ENCODE data around the gene EFCAB14. TPM values are rescaled to one million over a fixed set of nuclear protein-coding genes. Genes with fewer than 3 reads are reported as not detected.
A peak's percentile ranks its signal among the peaks of the same experiment; 100 is the strongest.

EFCAB14 gene
- total RNA-seq, 1 donor from 2014 or later, result 67.3 TPM

DNA sequence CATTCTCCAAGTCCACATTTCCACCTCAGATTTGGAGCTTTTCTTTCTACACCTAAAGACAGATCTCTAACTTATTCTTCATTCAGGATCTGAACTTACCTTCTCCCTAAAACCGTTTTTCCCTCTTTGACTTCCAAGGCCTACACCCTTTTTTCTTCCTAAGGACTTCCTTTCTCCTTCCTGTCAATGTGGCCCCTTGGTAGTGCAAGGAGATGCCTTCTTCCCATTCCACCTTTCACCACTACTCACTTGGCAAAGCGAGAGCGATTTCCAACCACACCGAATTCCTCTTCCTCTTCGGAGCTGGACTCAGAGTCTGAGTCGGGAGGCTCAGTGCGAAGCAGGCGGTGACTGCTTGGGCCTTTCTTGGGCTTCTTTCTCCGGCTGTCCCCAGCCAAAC is 1.3 kb downstream of the EFCAB14 start:
- Histone ChIP-seq H3K36me3 (peaks cover 0 to 14% of the 10 kb centered on the region in 2 donors), H3K9me3 (no peaks in the 10 kb centered on the region), H3K27me3 (no peaks in the 10 kb centered on the region), H3K4me3 (peak overlapping the region; percentile 92 to 98), H3K27ac (peak overlapping the region; percentile 78), H3K4me1 (peaks cover 41% of the 10 kb centered on the region)
- DNase-seq (ENCODE audit: extremely low spot score in 2 of 2), result no peak
- intact Hi-C loops (cut with DNase I), result no loop called here
- TF ChIP-seq CTCF (IDR thresholded peaks at IDR 0.05) (no peak), POLR2AphosphoS5 (IDR thresholded peaks at IDR 0.05; ENCODE audit: insufficient read depth in 1 of 2, low read depth in 1 of 2) (no peak), POLR2A (IDR thresholded peaks at IDR 0.05) (no peak)

DNA sequence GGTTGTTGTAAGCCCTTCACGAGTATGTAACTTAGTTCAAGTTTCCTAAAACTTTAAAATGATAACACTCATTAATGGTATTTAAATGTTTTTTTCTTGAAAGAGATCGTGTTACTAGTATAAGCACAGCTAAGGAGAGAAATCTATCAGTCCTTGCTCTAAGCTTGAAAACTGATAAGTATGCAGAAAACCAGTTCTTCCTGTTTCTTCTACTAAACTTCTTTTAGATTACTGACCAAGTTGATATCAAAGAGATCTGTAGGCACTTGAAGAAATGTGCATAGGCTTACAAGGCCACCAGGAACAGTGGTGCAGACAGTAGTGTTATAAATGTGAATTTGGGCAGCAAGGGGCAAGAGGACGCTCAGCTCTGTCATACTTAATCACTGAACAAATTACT is 3.9 kb downstream of the EFCAB14 start:
- TF ChIP-seq CTCF (IDR thresholded peaks at IDR 0.05), result no peak
- no peak for TF ChIP-seq POLR2AphosphoS5 (IDR thresholded peaks at IDR 0.05; ENCODE audit: insufficient read depth in 1 of 2, low read depth in 1 of 2)
- no peak for TF ChIP-seq POLR2A (IDR thresholded peaks at IDR 0.05)
- no peak for DNase-seq (ENCODE audit: extremely low spot score in 2 of 2)
- Histone ChIP-seq H3K36me3 (peaks cover 0 to 14% of the 10 kb centered on the region in 2 donors), H3K9me3 (no peaks in the 10 kb centered on the region), H3K27me3 (no peaks in the 10 kb centered on the region), H3K4me1 (peaks cover 41% of the 10 kb centered on the region), H3K27ac (no peak overlapping the region), H3K4me3 (no peak overlapping the region)
- intact Hi-C loops (cut with DNase I), result no loop called here

DNA sequence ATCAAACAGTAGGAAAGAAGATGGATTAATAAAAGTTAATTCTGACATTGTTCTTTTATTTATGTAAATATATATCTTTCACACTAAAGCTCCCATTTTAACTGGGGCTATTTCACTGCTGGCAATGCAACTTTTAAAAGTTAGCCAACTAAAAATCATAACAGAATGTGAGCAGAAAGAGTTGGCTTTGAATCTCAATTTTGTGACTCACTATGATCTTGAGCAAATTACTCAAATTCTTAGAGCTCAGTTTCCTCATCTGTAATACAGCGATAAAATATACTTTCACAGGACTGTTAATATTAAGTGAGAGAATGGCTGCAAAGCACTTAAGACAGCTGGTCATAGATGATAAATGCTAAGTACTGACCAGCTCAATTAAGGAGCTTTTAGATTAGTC is 10.8 kb downstream of the EFCAB14 start:
- Histone ChIP-seq H3K4me1 (no peaks in the 10 kb centered on the region), H3K27ac (no peak overlapping the region), H3K27me3 (no peaks in the 10 kb centered on the region), H3K9me3 (no peaks in the 10 kb centered on the region), H3K4me3 (no peak overlapping the region), H3K36me3 (peaks cover 7 to 48% of the 10 kb centered on the region in 2 donors)
- TF ChIP-seq POLR2A (IDR thresholded peaks at IDR 0.05) (no peak), POLR2AphosphoS5 (IDR thresholded peaks at IDR 0.05; ENCODE audit: insufficient read depth in 1 of 2, low read depth in 1 of 2) (no peak), CTCF (IDR thresholded peaks at IDR 0.05) (no peak)
- DNase-seq (ENCODE audit: extremely low spot score in 2 of 2), result no peak
- intact Hi-C loops (cut with DNase I), result no loop called here

- TF ChIP-seq POLR2A (IDR thresholded peaks at IDR 0.05), result no peak
- Histone ChIP-seq H3K9me3 (no peaks in the 10 kb centered on the region), H3K36me3 (peaks cover 7 to 57% of the 10 kb centered on the region in 2 donors), H3K4me1 (peaks cover 7% of the 10 kb centered on the region), H3K27ac (no peak overlapping the region), H3K27me3 (no peaks in the 10 kb centered on the region), H3K4me3 (no peak overlapping the region)
- intact Hi-C loops (cut with DNase I), result no loop called here
- no peak for DNase-seq (ENCODE audit: extremely low spot score in 2 of 2)
Measured at GRCh38 chr1:46705408-46705807, 13.5 kb downstream of the EFCAB14 start.

GRCh38 chr1:46703927-46704641 is 14.8 kb downstream of the EFCAB14 start:
- peaks cover 7% of the 10 kb centered on the region for H3K4me1 ChIP-seq
- TF ChIP-seq CTCF (IDR thresholded peaks at IDR 0.05), result no peak
- no peak for TF ChIP-seq POLR2A (IDR thresholded peaks at IDR 0.05)
- H3K9me3 ChIP-seq, result no peaks in the 10 kb centered on the region
- peaks cover 7 to 57% of the 10 kb centered on the region in 2 donors for H3K36me3 ChIP-seq
- intact Hi-C loops (cut with DNase I), result no loop called here
- H3K27ac ChIP-seq, result no peak overlapping the region
- H3K4me3 ChIP-seq, result no peak overlapping the region
- H3K27me3 ChIP-seq, result no peaks in the 10 kb centered on the region
- DNase-seq (ENCODE audit: extremely low spot score in 2 of 2), result no peak
